GM12864 (cell line): ENCODE results near the gene RTN4RL1.
A peak's percentile ranks its signal among the peaks of the same experiment; 100 is the strongest.

Experiments used
- DNase-seq: peaks from one replicate; pipeline ENCODE4 v3.0.0-alpha.2; 2011; ENCODE audit warnings: low read depth
- H3K4me3 ChIP-seq: 2 replicates; pipeline ENCODE4 v1.5.1; 2011; ENCODE audit warnings: mild to moderate bottlenecking, low read depth, low read length, control low read depth
- CTCF ChIP-seq: IDR thresholded peaks from 2 replicates; pipeline ENCODE4 v1.5.1; 2011; ENCODE audit warnings: low read depth, mild to moderate bottlenecking, moderate library complexity, low read length, control low read depth, inconsistent platforms; ENCODE audit errors: missing control alignments

The RTN4RL1 gene

GRCh38 chr17:1916316-1916715, 108.8 kb downstream of the RTN4RL1 start:
- no peak overlapping the region for H3K4me3 ChIP-seq
- no peak for DNase-seq
- TF ChIP-seq CTCF = no peak

GRCh38 chr17:1915889-1916288, 109.2 kb downstream of the RTN4RL1 start:
- no peak overlapping the region for H3K4me3 ChIP-seq
- DNase-seq = no peak
- TF ChIP-seq CTCF = no peak

GRCh38 chr17:1914661-1915083, 110.5 kb downstream of the RTN4RL1 start:
- TF ChIP-seq CTCF = no peak
- DNase-seq = no peak
- H3K4me3 ChIP-seq = no peak overlapping the region

- DNase-seq = no peak
- no peak for TF ChIP-seq CTCF
- H3K4me3 ChIP-seq = no peak overlapping the region
Measured at GRCh38 chr17:1913702-1914101, 111.4 kb downstream of the RTN4RL1 start.

- DNase-seq = no peak
- TF ChIP-seq CTCF = no peak
- H3K4me3 ChIP-seq = no peak overlapping the region
Measured at GRCh38 chr17:1912146-1912545, 113.0 kb downstream of the RTN4RL1 start.

- H3K4me3 ChIP-seq = no peak overlapping the region
- no peak for TF ChIP-seq CTCF
- no peak for DNase-seq
Measured at GRCh38 chr17:1909985-1910384, 115.1 kb downstream of the RTN4RL1 start.

- no peak for DNase-seq
- H3K4me3 ChIP-seq = no peak overlapping the region
Measured at GRCh38 chr17:1908699-1909309, 116.3 kb downstream of the RTN4RL1 start.

More at GRCh38 chr17:1908699-1909309, 116.3 kb downstream of the RTN4RL1 start:
- peak; percentile 50 for TF ChIP-seq CTCF
